Stimulated activated CD8-positive, alpha-beta memory T cell treated with anti-CD3 and anti-CD28 coated beads, Interleukin-2, amount 100 ng/mL, for 1 hour (primary cell): Measurements from ENCODE around the gene ZNF784.
A peak's percentile ranks its signal among the peaks of the same experiment; 100 is the strongest.
"Not testable (repeated sequence)": the region's sequence is repeated elsewhere in the genome, so short reads cannot be mapped to it uniquely, and the experiment has no call there.

ENCODE experiments used
- DNase-seq, 2 donors: peaks; one replicate each; pipeline ENCODE4 v3.0.0-alpha.2; 2020; ENCODE audit warnings: low read depth in 2 of 2

ZNF784 gene

GRCh38 chr19:55583897-55584296 lies 40.5 kb downstream of the ZNF784 start:
- not testable (repeated sequence) for DNase-seq

GRCh38 chr19:55582284-55582683 lies 42.1 kb downstream of the ZNF784 start:
- DNase-seq: not testable (repeated sequence)

GRCh38 chr19:55581823-55582223 lies 42.5 kb downstream of the ZNF784 start:
- no peak for DNase-seq

- no peak for DNase-seq
Observed at GRCh38 chr19:55581145-55581822, 43.1 kb downstream of the ZNF784 start.

- DNase-seq: peak; percentile 37 to 50
Observed at GRCh38 chr19:55580628-55581144, 43.7 kb downstream of the ZNF784 start, which contains the start of gene ZNF579. Gene ZNF579 (minus strand): TSS chr19:55580848. CDS start chr19:55579639, 1,209 bp downstream.

- no peak for DNase-seq
Observed at GRCh38 chr19:55579766-55580621, 44.4 kb downstream of the ZNF784 start.

GRCh38 chr19:55578761-55579747 lies 45.3 kb downstream of the ZNF784 start:
- no peak for DNase-seq

- no peak for DNase-seq
Observed at GRCh38 chr19:55578031-55578760, 46.2 kb downstream of the ZNF784 start.

- DNase-seq: no peak
Observed at GRCh38 chr19:55576746-55577145, 47.6 kb downstream of the ZNF784 start.

- DNase-seq: not testable (repeated sequence)
Observed at GRCh38 chr19:55573929-55574328, 50.4 kb downstream of the ZNF784 start.
